Pancreas (tissue), 10 donors: ENCODE data around the gene TMEM225B. TPM values are rescaled to one million over a fixed set of nuclear protein-coding genes. Genes with fewer than 3 reads are reported as not detected.
"Not testable (repeated sequence)": the region's sequence is repeated elsewhere in the genome, so short reads cannot be mapped to it uniquely, and the experiment has no call there.

Experiments
- ATAC-seq, 4 donors: fragments of 200-7000 bp; cut with Tn5 transposase; one replicate each; pipeline versions ENCODE4 v1.8.0 to v1.9.1; 2020; ENCODE audit warnings: mild to moderate bottlenecking in 4 of 4, moderate library complexity in 4 of 4
- DNase-seq, 6 donors: peaks; one replicate each; pipeline ENCODE4 v3.0.0-alpha.2; 2020
- FAIRE-seq: peaks from 2 replicates; lab custom pipeline; 2012; peaks lifted over from hg19 to GRCh38; lab: Jason Lieb, UNC
- H3K27ac ChIP-seq, 4 donors: fragments of 200-600 bp; sonication (generic); 1 replicate in 3 of 4; 2 replicates in 1 of 4; pipeline versions ENCODE4 v1.5.0 to v1.8.0; 2020
- H3K27me3 ChIP-seq, 4 donors: fragments of 200-600 bp; one replicate each; pipeline ENCODE4 v1.8.0; 2021
- H3K36me3 ChIP-seq, 3 donors: fragments of 200-600 bp; sonication (generic) in 1 of 3; one replicate each; pipeline versions ENCODE4 v1.5.0 to v1.8.0; 2020 to 2021
- H3K4me1 ChIP-seq, 3 donors: fragments of 200-600 bp; one replicate each; pipeline ENCODE4 v1.8.0; 2021
- H3K4me3 ChIP-seq, 4 donors: fragments of 200-600 bp; sonication (generic) in 2 of 4; one replicate each; pipeline versions ENCODE4 v1.5.0 to v1.8.0; 2020 to 2021
- H3K9me3 ChIP-seq, 4 donors: fragments of 200-600 bp; one replicate each; pipeline ENCODE4 v1.8.0; 2021
- WGBS, 2 donors: extraction: QIAGEN DNeasy Blood & Tissue Kit; methylation state at CpG; one replicate each; pipeline ENCODE4 v1.1.7; 2013; 5-methylcytosine and 5-hydroxymethylcytosine counted together
- intact Hi-C, 3 donors: fragments of 100-400 bp; cut with DNase I; formaldehyde crosslinking; loops; one replicate each; pipeline versions ENCODE4 v1.11.1 to v1.14.2; 2022
- polyA plus RNA-seq, 2 donors: library from polyadenylated mRNA; stranded (reverse); fragments of 200-250 nt; gene quantifications; one replicate each; pipeline ENCODE4 v1.2.3, GENCODE V29; 2013
- total RNA-seq, 6 donors: library from RNA; stranded (reverse); fragmentation: NEBNext Ultra II Directional in 4 of 6; extraction: Animal tissue kit (Norgen Biotek cat#: 25700) in 4 of 6; gene quantifications; one replicate each; pipeline versions ENCODE4 v1.2.1 to v1.2.4, GENCODE V29; 2021 to 2023
- TF ChIP-seq, protein P1 (sequence below), 4 donors: fragments of 200-600 bp; sonication (generic) in 3 of 4; IDR thresholded peaks; one replicate each; pipeline versions ENCODE4 v1.5.0 to v1.8.0; 2021; ENCODE audit warnings: antibody characterized with exemption in 4 of 4
- donor health status: healthy with polysubstance abuse.
- donor health status: DM: no; HTN: no; CAD: no; lungs with moderate emphysema.
- donor health status: DM: no; HTN: no; CAD: no.
- donor health status: control.
- donor health status: control.
- donor health status: Bipolar disorder and iron deficiency.
- donor health status: DM: yes; HTN: yes; CAD: no.
- donor health status: DM: no; HTN: no; CAD: no.
- donor health status: DM: no; HTN: no; CAD: no.
- donor health status: DM: yes; HTN: yes; CAD: no.

The TMEM225B gene
- total and polyA plus RNA-seq, 8 donors, result 0.16 to 1.5 (median 0.59) TPM

DNA sequence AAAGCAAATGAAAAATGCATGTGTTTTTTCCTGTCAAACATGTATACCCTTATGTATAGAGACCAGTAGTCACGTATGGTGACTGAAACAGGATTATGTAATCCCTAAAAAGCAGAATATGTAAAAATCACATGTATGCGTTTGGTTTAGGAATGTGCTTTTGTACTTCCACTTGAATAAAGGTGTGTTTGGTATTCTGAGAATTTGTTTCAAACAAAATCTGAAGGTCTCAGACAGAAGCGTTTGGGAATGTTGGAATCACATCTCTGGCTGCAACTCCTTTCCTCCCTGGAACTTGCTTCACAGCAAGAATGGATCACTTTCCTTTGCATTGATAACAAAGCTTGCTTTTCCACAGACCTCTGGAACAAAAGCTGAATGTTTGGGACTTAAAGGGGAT, 21.8 kb upstream of the TMEM225B start:
- ATAC-seq (no peak), DNase-seq (no peak), FAIRE-seq (no peak)
- no peak overlapping the region for H3K27ac ChIP-seq
- intact Hi-C loops, result no loop called here
- H3K4me3 ChIP-seq, result no peak overlapping the region
- H3K4me1 ChIP-seq, result no peaks in the 10 kb centered on the region
- H3K36me3 ChIP-seq, result peaks cover 0 to 24% (median 8%) of the 10 kb centered on the region in 3 donors
- H3K27me3 ChIP-seq, result no peaks in the 10 kb centered on the region
- TF ChIP-seq, protein P1, sequence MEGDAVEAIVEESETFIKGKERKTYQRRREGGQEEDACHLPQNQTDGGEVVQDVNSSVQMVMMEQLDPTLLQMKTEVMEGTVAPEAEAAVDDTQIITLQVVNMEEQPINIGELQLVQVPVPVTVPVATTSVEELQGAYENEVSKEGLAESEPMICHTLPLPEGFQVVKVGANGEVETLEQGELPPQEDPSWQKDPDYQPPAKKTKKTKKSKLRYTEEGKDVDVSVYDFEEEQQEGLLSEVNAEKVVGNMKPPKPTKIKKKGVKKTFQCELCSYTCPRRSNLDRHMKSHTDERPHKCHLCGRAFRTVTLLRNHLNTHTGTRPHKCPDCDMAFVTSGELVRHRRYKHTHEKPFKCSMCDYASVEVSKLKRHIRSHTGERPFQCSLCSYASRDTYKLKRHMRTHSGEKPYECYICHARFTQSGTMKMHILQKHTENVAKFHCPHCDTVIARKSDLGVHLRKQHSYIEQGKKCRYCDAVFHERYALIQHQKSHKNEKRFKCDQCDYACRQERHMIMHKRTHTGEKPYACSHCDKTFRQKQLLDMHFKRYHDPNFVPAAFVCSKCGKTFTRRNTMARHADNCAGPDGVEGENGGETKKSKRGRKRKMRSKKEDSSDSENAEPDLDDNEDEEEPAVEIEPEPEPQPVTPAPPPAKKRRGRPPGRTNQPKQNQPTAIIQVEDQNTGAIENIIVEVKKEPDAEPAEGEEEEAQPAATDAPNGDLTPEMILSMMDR (IDR thresholded peaks at IDR 0.05), result no peak
- no peaks in the 10 kb centered on the region for H3K9me3 ChIP-seq
- WGBS, 2 donors, result 68 to 82% methylated on average over 3 of the region's 3 CpGs

DNA sequence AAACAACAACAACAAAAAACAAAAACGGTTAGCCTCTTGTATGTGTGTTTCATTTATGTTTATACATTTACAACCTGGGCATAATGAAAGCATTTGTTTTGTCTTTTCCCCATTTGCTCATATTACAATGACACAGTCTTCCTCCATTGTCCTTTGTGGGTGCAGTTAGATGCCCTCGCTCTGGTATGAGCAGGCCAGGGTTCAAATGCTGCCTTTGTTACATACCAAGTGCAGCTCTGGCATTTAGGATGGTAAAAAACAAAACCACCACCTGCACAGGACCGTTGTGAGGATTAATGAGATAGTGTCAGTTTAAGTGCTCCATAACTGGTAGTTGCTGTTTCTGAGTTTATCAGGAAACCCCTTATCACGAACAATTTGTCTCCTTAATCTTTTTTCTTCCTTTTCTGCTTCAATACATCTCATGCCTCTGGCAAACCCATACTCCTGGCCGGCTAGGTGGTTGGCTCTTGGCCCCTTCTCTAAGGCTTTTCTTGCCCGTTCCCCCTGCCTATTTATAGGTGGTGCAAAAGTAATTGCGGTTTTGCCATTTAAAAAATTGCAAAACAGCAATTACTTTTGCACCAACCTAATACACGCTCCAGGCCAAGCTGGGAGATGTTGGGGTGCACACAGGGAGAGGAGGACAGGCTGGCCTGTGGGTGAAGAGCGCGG, 18.6 kb upstream of the TMEM225B start:
- H3K9me3 ChIP-seq, result no peaks in the 10 kb centered on the region
- TF ChIP-seq, protein P1 (IDR thresholded peaks at IDR 0.05), result no peak
- H3K36me3 ChIP-seq, result no peaks in the 10 kb centered on the region
- no peaks in the 10 kb centered on the region for H3K4me1 ChIP-seq
- 28 to 31% methylated on average over 10 of the region's 10 CpGs for WGBS, 2 donors
- FAIRE-seq, result no peak
- intact Hi-C loops, result no loop called here
- peak overlapping the region in 3 of 4 donors; percentile 34 to 61 (median 50) for H3K4me3 ChIP-seq
- no peak for ATAC-seq
- no peak overlapping the region for H3K27ac ChIP-seq
- DNase-seq, result no peak
- no peaks in the 10 kb centered on the region for H3K27me3 ChIP-seq

DNA sequence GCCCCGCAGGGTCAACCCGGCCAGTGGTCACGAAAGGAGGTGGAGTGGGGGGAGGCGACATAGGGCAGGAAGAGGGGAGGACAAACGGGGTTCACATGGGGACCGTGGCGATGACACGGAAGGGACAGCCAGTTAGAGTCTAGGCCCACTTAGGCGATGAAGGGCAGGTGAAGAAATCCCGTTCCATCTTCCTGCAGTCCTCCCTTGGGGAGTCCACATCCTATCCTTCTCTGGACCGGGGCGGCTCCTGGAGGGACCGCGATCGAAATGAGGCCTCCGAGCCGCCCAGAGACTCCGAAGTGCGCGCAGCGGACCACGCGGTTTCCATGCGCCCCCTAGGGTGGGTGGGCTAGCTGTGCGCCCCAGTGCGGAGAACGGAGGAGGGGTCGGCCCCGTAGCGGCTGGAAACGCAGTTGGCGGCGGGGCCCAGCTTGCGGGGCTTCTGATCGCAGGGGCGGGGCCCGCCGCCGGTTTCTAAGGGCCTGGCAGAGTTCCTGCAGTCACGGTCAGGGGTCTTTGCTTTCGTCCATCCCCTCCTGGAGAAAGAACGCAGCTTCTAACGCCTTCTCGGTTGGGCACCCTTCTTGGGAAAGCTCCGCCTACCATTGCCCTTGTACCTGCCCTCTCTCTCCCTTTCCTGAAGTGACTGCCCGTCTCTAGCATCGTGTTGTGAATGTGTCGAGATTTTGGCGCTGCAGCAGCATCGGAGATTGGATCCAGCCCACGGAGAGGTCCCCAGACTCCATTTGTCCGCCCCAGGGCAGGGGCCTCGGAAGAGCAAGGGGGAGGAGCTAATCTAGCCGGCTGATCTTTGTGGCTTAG, 17.9 kb upstream of the TMEM225B start:
- intact Hi-C loops, result no loop called here
- ATAC-seq (peak; percentile 79 to 88 (median 82)), DNase-seq (peak in 5 of 6 donors; percentile 21 to 67 (median 37))

DNA sequence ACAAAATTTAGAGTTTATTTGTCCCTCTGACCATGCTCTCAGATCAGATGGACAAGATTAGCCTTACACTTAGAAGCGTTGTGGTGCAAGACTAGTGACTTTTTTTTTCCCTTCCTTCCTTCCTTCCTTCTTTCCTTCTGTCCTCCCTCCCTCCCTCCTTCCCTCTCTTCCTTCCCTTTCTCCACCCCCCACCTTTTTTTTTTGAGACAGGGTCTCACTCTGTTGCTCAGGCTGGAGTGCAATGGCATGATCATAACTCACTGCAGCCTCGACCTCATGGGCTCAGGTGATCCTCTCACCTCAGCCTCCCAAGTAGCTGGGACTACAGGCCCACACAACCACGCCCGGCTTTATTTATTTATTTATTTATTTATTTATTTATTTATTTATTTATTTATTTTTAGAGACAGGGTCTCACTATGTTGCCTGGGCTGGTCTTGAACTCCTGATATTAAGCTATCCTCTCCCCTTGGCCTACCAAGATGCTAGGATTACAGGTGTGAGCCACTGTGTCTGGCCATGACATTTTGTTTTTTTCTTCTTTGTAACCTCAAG, 17.2 kb upstream of the TMEM225B start:
- H3K27me3 ChIP-seq, FAIRE-seq, intact Hi-C loops, ATAC-seq, H3K36me3 ChIP-seq, H3K27ac ChIP-seq, H3K9me3 ChIP-seq, H3K4me1 ChIP-seq, DNase-seq: not testable (repeated sequence)
- WGBS, 2 donors, result 50 to 57% methylated on average over 4 of the region's 4 CpGs
- peak overlapping the region in 2 of 4 donors; percentile 50 to 61 for H3K4me3 ChIP-seq

More for the DNA sequence above, 17.9 kb upstream of the TMEM225B start:
- TF ChIP-seq, protein P1 (IDR thresholded peaks at IDR 0.05), result no peak
- no peak for FAIRE-seq
- no peak overlapping the region for H3K27ac ChIP-seq
- no peaks in the 10 kb centered on the region for H3K9me3 ChIP-seq
- no peaks in the 10 kb centered on the region for H3K4me1 ChIP-seq
- H3K4me3 ChIP-seq, result peak overlapping the region; percentile 34 to 61 (median 52)
- 0 to 3% methylated on average over 54 of the region's 54 CpGs for WGBS, 2 donors
- H3K36me3 ChIP-seq, result no peaks in the 10 kb centered on the region
- H3K27me3 ChIP-seq, result no peaks in the 10 kb centered on the region

DNA sequence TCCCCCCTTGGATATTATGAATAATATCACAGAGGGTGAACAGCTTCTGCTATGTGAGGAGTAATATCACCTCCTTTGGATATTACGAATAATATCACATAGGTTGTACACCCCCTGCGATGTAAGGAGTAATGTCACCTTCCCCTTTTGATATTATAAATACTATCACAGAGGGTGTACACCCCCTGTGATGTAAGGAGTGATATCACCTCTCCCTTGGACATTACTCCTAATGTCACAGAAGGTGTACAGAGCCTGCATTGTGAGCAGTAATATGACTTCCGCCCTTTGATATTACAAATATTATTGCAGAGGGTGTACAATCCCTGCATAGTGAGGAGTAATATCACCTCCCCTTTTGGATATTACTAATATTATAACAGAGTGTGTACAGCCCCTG, 9.2 kb upstream of the TMEM225B start:
- Histone ChIP-seq H3K36me3 (no peaks in the 10 kb centered on the region), H3K4me3 (no peak overlapping the region), H3K27me3 (no peaks in the 10 kb centered on the region), H3K9me3 (no peaks in the 10 kb centered on the region), H3K27ac (no peak overlapping the region), H3K4me1 (no peaks in the 10 kb centered on the region)
- intact Hi-C loops, result no loop called here
- TF ChIP-seq, protein P1 (IDR thresholded peaks at IDR 0.05), result no peak
- no peak for DNase-seq
- FAIRE-seq, result no peak
- no peak for ATAC-seq
- 77 to 81% methylated on average over 3 of the region's 3 CpGs for WGBS, 2 donors
